GM18870 (cell line): ENCODE results near the gene ARGLU1.

ENCODE experiments used
- ATAC-seq: cut with Tn5 transposase; IDR thresholded peaks from one replicate; pipeline ENCODE4 v1.9.1; 2021; ENCODE audit warnings: moderate library complexity; ENCODE audit not compliant: unreplicated experiment

ARGLU1 gene

DNA sequence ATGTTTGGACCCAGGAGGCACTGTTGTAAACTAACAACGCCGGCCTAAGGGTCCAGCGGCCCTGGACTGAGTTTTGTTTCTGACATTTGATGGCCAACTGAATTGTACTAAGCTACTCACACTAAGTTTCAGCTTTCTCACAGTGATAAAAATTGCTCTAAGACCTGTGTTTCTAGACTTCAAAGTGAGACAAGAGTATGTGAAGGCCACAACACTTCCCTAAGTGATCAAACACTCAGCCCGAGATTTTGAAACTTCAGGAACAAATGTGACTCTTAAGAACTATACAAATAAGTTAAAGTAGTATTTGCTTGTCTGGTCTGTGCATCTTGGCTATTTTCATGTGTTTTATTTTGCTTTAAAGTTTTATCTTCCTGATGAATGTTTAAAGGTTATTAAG lies 62.6 kb downstream of the ARGLU1 start:
- no peak for ATAC-seq

DNA sequence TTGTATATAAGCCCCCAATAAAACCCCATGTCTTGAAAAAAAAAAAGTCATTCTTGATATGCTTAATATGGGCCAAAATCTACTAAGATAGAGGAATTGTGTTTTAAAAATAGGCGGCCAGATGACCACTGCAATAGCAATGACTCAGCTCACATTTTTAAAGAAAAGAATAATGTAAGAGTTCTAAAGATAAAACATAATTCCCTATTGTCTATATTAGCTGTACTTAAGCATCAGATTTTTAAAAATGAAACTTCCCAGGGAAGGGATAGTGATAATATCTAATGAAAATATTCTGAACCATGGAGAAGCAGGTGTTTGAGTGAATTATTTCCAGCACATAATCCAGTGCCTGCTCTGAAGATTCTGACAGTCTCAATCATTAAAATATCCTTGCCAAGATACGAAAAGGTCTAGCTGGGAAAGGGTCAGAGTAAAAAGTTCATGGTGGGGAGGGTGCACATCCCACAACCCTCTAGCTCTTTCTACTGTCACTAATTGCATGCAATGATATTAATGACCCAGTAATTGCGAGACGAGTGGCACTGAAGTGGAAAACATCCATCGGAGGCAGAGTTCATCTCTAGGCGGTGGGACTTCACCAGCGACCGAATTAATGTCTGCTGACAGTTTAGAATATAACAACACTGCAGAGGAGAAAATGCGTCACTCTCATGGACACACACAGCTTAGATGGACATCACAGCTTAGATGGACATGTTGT lies 64.0 kb downstream of the ARGLU1 start:
- no peak for ATAC-seq

DNA sequence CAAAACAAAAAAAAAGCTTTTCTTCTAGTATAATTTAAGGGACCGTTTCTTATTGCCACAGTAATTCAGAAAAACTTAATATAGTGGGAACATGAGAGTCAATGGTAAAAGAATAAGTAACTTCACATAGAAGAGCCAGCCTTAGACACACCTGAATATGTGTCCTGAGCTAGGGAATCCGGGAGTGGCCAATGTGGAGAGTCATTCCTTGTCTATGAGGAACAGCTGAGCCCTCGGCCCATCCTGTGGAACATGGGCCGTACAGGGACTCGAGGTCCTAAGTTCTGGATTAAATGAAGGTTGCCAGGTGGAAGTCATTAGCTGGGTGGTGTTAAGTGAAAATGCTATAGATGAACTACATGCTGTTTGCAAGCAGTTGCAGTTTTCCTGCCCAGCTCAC lies 64.7 kb downstream of the ARGLU1 start:
- ATAC-seq, result no peak

DNA sequence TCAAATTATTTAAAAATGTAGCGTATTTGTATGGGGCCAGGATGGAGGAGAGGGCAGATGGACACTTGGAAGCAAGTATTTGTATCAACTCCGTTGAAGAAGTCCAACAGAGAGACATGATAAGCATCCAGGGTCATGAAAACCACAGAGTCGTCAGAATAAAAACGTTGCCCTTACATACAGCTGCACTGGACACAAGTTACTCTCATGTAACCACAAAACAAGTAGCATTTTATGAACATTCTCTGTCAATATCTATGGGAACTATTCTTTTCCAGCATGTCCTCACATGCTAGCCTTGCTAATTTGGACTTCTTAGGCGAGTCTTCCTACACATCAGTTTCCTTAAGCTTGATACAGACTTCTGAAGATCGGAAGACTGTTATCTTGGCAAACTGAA lies 67.5 kb downstream of the ARGLU1 start:
- ATAC-seq, result no peak

DNA sequence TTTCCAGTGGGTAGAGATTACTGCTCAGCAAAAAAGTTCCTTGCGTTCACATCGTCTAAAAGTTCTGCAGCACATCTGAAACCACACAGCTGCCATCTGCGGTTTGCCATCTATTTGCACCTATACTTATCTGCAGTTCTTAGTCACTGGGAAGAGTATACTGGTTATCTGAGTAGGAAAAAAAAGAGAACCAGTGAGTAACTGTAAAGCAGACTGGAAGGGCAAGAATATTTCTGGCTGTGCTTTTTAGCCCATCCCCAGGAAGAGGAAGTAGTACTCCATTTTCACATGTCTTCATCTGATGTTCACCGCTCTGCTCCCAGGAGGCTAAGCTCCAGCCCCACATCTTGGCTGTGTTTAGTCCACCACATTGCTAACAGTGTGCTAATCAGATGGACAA lies 68.0 kb downstream of the ARGLU1 start:
- ATAC-seq, result peak; percentile 67

DNA sequence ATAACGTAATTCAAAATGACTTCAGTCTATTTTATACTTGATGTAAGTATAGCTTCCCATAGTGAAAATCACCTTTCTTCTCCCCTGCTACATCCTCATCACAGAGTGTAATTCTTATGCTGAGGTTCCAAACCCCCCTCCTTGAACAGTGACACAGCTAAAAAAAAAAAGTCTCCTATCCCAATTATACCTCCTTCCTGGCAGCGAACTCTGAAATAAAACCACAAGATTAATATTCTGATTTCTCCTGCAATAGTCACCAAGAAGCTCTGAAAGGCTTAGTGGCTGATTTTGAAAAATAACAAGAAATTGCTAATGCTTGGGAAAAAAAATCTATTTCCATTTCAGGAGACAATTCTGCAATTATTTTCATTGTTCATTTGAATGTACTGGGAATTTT lies 68.8 kb downstream of the ARGLU1 start:
- ATAC-seq, result no peak

DNA sequence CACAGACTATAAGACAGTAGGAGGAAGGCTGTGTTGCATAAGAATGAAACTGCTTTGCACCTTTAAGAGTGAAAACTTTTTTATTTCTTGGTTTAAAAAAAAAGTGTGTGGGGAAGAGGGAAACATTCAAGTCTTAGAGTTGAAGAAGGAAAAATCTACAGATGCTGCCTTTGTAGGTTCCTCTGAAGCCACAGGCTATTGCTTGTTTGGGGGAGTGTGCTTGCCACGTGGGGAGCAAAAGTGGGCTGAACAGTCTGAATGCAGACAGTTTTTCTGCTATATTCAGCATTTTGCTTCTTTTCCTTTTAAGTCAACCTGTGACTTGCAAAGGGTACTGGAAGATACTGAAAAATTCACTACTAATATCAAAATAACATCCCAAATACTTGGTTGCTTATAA lies 69.4 kb downstream of the ARGLU1 start:
- no peak for ATAC-seq

DNA sequence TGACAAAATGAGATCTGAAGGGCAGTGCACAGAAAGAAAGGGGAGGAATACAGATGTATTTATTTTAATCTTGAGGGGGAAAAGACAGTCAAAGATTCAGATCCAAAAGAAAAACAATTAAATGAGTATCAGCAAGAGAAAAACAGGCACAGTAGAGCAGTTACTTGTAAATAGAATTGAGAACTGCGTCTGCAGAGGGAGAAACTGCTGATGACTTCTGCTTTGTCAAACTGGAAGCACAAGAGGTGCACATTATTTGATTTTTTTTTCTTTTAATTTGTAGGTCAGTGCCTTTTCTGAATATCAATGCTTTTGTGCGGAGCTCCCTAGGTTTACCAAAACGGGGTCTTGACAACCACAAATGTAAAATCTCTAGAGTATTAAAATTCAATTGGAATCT lies 69.8 kb downstream of the ARGLU1 start:
- no peak for ATAC-seq

DNA sequence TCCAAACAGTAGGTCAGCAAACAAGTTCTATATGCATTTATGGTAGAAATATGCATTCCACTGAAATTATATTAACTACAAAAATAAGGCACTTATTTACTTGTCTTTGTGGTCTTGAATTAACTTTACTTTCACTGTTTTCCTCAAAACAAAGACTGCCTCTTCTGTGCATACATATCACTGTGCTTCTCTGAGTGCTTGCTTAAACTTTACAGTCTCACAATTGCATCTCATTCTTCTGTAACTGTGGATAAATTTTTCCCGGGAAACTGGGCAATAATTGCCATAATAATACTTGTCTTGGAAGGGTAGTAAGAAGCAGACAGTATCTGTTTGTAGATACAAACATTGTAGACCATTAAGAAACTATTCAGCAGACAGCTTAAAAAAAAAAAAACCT lies 70.9 kb downstream of the ARGLU1 start:
- no peak for ATAC-seq

DNA sequence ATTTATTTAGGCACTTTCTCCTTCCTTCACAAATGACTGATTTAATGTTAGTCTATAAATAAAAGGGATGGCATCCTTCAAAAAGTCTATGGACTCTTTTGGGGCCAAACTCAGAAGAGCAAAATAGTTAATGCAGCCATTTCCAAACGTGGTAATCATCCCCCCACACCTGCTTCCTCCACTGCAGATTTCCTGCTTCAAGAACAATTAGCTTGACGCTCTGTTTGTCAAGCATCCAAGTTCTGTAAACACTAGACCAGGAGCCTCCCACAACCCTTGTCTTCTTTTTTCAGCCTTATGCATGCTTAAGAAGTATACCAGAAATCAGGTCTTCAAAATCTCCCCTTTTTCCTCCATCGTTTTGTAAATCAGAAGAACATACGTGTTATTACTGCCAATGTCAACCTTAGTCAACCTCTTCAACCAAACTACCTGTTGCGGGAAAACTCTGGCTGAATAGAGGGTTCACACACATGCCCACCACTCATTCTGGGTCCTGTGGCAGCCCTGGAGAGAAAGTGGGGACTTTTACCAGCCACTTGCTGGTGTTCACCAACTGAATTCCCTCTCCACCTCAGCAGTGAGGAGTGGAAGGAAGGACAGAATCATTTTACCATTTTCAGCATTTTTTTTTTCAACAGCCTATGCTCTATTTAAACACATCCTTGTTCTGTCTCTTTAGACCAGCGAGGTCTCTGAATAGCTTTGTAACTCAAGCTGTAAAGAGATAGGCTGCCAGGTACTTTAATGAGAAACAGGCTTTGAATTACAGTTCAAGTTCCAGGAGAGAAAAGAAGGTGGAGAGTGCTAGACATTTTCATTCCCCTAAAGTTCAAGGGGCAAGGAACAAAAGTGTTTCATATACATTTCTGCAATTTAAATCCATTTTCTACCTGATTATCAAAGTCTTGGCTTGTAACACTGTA lies 71.6 kb downstream of the ARGLU1 start:
- ATAC-seq, result no peak

DNA sequence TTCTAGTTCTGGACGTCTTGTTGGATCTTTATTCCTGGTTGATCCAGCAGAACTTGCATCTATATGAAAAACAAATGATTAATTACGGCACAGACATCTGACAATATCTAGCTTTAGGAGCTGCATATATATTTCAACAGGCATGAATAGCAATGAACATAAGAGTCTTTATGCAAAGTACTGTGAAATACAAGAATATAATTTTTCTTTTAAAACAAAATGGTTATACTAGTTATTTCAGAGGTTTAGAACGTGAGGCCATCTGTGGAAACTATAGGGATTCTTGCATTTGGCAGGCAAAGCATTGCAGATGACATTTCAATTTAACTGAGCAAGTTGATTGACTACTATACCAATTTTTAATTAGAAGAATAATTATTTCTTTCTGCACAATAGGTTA lies 73.0 kb downstream of the ARGLU1 start:
- no peak for ATAC-seq

DNA sequence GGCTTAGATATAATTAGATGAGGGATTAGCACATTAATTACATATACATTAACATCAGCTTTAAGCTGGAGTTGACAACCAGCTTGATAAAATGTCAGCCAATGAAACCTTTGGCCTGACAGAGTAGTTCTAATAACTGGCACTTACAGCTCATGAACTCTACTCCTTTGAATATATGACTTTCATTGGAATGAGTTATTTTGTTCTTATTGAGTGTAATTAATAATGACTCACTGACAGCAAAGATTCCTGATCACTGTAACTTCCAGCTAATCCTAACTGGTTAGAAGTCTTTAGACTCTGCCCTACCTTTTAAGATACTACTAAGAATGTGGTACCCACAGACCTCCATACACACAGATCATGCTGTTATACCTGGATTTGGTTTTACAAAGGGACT lies 73.4 kb downstream of the ARGLU1 start:
- ATAC-seq, result no peak

DNA sequence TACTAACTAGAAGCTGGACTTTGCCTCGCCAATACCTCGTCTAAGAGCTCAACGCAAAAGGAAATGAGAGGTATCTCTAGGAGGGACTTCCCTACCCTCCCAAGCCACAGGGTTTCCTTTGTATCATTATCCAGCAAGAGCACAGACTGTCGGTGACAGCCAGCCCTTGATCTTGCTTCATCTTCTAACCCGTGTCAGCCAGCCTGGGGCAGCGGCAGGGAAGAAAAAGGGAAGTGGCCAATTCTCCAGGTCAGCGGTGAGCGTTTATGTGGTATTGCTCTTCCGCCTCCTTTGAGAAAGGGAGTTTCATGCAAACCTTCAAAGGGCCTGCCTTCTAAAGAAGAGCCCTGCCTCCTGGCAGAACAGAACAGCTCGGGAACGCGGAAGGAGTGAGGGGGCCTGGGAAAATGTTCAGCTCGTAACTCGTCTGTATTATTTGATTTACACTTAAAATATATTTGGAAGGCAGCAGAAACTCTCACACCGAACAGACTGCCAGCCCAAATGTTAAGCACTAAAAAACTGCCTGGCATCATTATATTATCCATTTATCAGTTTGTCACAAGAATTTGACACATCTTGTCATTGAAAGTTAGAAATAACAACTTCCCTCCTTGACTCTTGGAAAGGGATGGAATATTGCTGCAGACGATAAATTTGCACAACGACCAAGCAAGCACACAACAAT lies 74.3 kb downstream of the ARGLU1 start:
- peak; percentile 92 for ATAC-seq

DNA sequence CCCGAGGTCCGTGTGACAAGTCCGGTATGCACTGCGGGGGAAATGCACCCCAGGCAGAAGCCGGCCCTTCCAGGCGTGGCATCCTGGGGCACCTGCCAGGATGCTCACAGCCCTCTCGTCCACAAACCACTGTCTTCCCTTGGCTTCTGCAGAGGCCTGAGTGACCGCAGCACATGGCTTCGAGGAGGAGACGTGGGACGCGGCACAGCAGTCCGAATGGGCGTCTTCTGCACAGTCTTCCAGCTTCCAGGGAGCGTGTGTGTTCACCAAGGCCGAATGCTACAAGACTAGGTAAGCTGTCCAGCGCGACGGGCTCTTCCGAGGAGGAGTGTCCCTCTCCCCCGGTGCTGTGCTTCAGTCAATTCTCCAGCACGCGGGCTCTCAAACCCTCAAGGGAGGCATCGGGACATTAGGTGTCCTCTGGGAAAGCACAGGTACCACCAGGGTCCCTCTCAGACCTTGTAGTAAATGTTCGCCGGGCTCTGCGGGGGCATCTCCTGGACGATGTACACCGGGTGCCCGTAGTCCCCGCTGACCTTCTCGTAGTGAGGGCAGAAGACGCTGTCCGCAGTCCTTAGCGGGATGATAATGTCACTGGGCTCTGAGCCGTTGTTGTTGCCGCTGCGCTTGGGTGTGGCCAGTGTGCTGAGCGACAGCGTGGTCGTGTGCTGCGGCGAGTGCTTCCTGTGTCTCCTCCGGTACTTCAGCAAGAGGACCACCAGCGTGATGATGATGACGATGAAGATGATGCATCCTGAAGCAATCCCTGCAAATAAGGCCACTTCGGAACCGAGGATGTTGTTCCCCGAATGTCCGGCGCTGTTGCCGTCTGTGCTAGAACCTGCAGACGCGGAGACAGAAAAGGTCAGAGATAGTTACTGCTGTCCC lies 75.1 kb downstream of the ARGLU1 start:
- ATAC-seq, result no peak

DNA sequence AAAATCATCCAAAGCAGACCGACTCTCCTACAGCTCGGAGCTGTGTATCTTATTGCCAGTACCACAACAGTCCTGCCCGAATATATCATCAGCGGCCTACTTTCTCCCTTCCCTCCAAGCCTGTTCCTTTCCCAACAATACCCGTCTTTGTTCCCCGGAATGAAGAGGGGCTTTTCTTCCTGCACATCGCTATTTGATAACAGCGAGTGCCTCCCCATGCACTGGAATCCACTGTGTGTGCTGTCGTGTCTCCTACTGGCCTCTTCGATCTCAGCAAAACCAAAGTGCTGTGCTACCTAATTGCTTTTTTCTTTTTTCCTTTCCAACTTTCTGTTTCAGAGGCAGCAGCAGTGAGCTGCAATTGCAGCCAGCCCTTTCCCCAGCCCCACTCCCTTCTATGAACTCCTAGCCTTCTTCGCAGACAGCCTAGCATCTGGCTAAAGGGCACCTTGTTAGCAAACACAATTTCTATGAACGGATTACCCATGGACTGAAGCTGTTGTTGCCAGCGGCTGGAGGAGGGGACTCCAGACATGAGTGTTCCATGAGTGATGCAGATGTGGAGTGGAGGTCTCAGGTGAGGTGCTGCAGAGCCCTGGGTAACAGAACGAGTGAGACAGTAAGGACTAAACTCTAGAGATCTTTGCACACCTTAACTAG lies 75.9 kb downstream of the ARGLU1 start:
- no peak for ATAC-seq
